Subcutaneous abdominal adipose tissue (tissue), 5 donors: ENCODE results near the gene FBXO24.
"Not testable (repeated sequence)": the region's sequence is repeated elsewhere in the genome, so short reads cannot be mapped to it uniquely, and the experiment has no call there.

ENCODE experiments used
- H3K27ac ChIP-seq: one replicate; pipeline ENCODE4 v1.7.0; 2013; ENCODE audit warnings: low read depth, mild to moderate bottlenecking, inconsistent platforms, low read length, moderate library complexity
- H3K27me3 ChIP-seq, 5 donors: one replicate each; pipeline ENCODE4 v1.7.0; 2013; ENCODE audit warnings: low read length in 5 of 5, inconsistent platforms in 1 of 5; ENCODE audit not compliant: control insufficient read depth in 5 of 5, insufficient read depth in 4 of 5
- H3K36me3 ChIP-seq, 5 donors: one replicate each; pipeline ENCODE4 v1.7.0; 2013; ENCODE audit warnings: low read length in 5 of 5; ENCODE audit not compliant: control insufficient read depth in 5 of 5, insufficient read depth in 5 of 5
- H3K4me1 ChIP-seq, 5 donors: one replicate each; pipeline ENCODE4 v1.7.0; 2013; ENCODE audit warnings: low read length in 5 of 5, mild to moderate bottlenecking in 3 of 5, moderate library complexity in 1 of 5; ENCODE audit not compliant: control insufficient read depth in 5 of 5, insufficient read depth in 5 of 5
- H3K4me3 ChIP-seq, 5 donors: one replicate each; pipeline ENCODE4 v1.7.0; 2013; ENCODE audit warnings: low read length in 5 of 5, low read depth in 1 of 5
- H3K9ac ChIP-seq, 5 donors: one replicate each; pipeline ENCODE4 v1.7.0; 2013; ENCODE audit warnings: low read length in 5 of 5, mild to moderate bottlenecking in 4 of 5, moderate library complexity in 3 of 5
- H3K9me3 ChIP-seq, 5 donors: one replicate each; pipeline ENCODE4 v1.7.0; 2013; ENCODE audit warnings: low read length in 5 of 5; ENCODE audit not compliant: control insufficient read depth in 5 of 5
- donor health status: healthy.
- donor health status: healthy.
- donor health status: healthy.
- donor health status: healthy.
- donor health status: healthy.

The FBXO24 gene

GRCh38 chr7:100586266-100587025 is at the start of gene FBXO24:
Gene FBXO24, plus strand, starts transcription at chr7:100586328. Its CDS starts 298 bp downstream, at chr7:100586626.
- peak within 1 kb of the TSS; percentile 66 to 91 (median 82) for H3K9ac ChIP-seq
- H3K36me3 ChIP-seq, result peaks cover 0 to 16% (median 10%) of the 10 kb centered on the region in 5 donors
- peaks cover 0 to 15% (median 2%) of the 10 kb centered on the region in 5 donors for H3K27me3 ChIP-seq
- peak within 1 kb of the TSS; percentile 85 to 97 (median 96) for H3K4me3 ChIP-seq
- H3K9me3 ChIP-seq, result no peaks in the 10 kb centered on the region
- peaks cover 14 to 59% (median 44%) of the 10 kb centered on the region in 5 donors for H3K4me1 ChIP-seq
- H3K27ac ChIP-seq, result peak within 1 kb of the TSS; percentile 72

- H3K9ac ChIP-seq, H3K27ac ChIP-seq, H3K36me3 ChIP-seq, H3K9me3 ChIP-seq, H3K27me3 ChIP-seq, H3K4me3 ChIP-seq: not testable (repeated sequence)
- H3K4me1 ChIP-seq, result peaks cover 3 to 20% (median 14%) of the 10 kb centered on the region in 5 donors
These were observed 49.4 kb upstream of the FBXO24 start for GRCh38 chr7:100536695-100537094.

GRCh38 chr7:100538348-100538653 is 47.8 kb upstream of the FBXO24 start:
- H3K4me1 ChIP-seq, result peaks cover 3 to 20% (median 14%) of the 10 kb centered on the region in 5 donors
- peak overlapping the region in 3 of 5 donors; percentile 46 to 74 (median 62) for H3K9ac ChIP-seq
- no peaks in the 10 kb centered on the region for H3K36me3 ChIP-seq
- peak overlapping the region; percentile 70 for H3K27ac ChIP-seq
- H3K9me3 ChIP-seq, result no peaks in the 10 kb centered on the region
- peaks cover 0 to 2% (median 0%) of the 10 kb centered on the region in 5 donors for H3K27me3 ChIP-seq
- peak overlapping the region; percentile 28 to 76 (median 66) for H3K4me3 ChIP-seq

GRCh38 chr7:100538654-100539435 is 47.3 kb upstream of the FBXO24 start, which contains the start of gene AGFG2:
Gene AGFG2, plus strand, starts transcription at chr7:100539203. Its CDS starts 144 bp downstream, at chr7:100539347.
- no peaks in the 10 kb centered on the region for H3K36me3 ChIP-seq
- H3K9ac ChIP-seq, result peak within 1 kb of the TSS; percentile 28 to 79 (median 62)
- H3K4me1 ChIP-seq, result peaks cover 3 to 20% (median 14%) of the 10 kb centered on the region in 5 donors
- H3K9me3 ChIP-seq, result no peaks in the 10 kb centered on the region
- H3K27ac ChIP-seq, result peak within 1 kb of the TSS; percentile 70
- H3K27me3 ChIP-seq, result no peaks in the 10 kb centered on the region
- peak within 1 kb of the TSS; percentile 70 to 85 (median 78) for H3K4me3 ChIP-seq

- Histone ChIP-seq H3K4me1 (peaks cover 3 to 20% (median 14%) of the 10 kb centered on the region in 5 donors), H3K9ac (peak overlapping the region in 4 of 5 donors; percentile 51 to 79 (median 62)), H3K36me3 (no peaks in the 10 kb centered on the region), H3K4me3 (peak overlapping the region; percentile 70 to 85 (median 78)), H3K9me3 (no peaks in the 10 kb centered on the region), H3K27me3 (no peaks in the 10 kb centered on the region), H3K27ac (no peak overlapping the region)
These were observed 46.6 kb upstream of the FBXO24 start for GRCh38 chr7:100539436-100540006.

- peak overlapping the region; percentile 70 to 85 (median 78) for H3K4me3 ChIP-seq
- no peak overlapping the region for H3K27ac ChIP-seq
- no peaks in the 10 kb centered on the region for H3K9me3 ChIP-seq
- H3K4me1 ChIP-seq, result peaks cover 4 to 27% (median 17%) of the 10 kb centered on the region in 5 donors
- H3K36me3 ChIP-seq, result no peaks in the 10 kb centered on the region
- no peaks in the 10 kb centered on the region for H3K27me3 ChIP-seq
- H3K9ac ChIP-seq, result peak overlapping the region; percentile 28 to 79 (median 51)
These were observed 45.9 kb upstream of the FBXO24 start for GRCh38 chr7:100540073-100540723.

- peaks cover 8 to 38% (median 24%) of the 10 kb centered on the region in 5 donors for H3K4me1 ChIP-seq
- H3K9ac ChIP-seq, H3K27me3 ChIP-seq, H3K27ac ChIP-seq, H3K36me3 ChIP-seq, H3K4me3 ChIP-seq, H3K9me3 ChIP-seq: not testable (repeated sequence)
These were observed 44.8 kb upstream of the FBXO24 start for GRCh38 chr7:100541309-100541708.

GRCh38 chr7:100543586-100543985 is 42.5 kb upstream of the FBXO24 start:
- Histone ChIP-seq H3K27me3 (no peaks in the 10 kb centered on the region), H3K9me3 (no peaks in the 10 kb centered on the region), H3K4me3 (no peak overlapping the region), H3K4me1 (peaks cover 14 to 56% (median 26%) of the 10 kb centered on the region in 5 donors), H3K27ac (no peak overlapping the region), H3K9ac (no peak overlapping the region), H3K36me3 (no peaks in the 10 kb centered on the region)

GRCh38 chr7:100544386-100544785 is 41.7 kb upstream of the FBXO24 start:
- Histone ChIP-seq H3K36me3 (peaks cover 0 to 4% (median 0%) of the 10 kb centered on the region in 5 donors), H3K27me3 (no peaks in the 10 kb centered on the region), H3K9me3 (no peaks in the 10 kb centered on the region), H3K9ac (peak overlapping the region in 1 of 5 donors; percentile 8), H3K4me3 (no peak overlapping the region), H3K27ac (peak overlapping the region; percentile 83), H3K4me1 (peaks cover 14 to 62% (median 25%) of the 10 kb centered on the region in 5 donors)
